SU-DHL-6 (cell line): ENCODE data around the gene ZNF438.

Source experiments
- H2AFZ ChIP-seq: fragments of 200-600 bp; sonication (generic); 2 replicates; pipeline ENCODE4 v1.6.1; 2014; ENCODE audit warnings: low read depth, mild to moderate bottlenecking, moderate library complexity, mixed read lengths, antibody characterized with exemption, low read length; ENCODE audit not compliant: severe bottlenecking
- H3F3A ChIP-seq: fragments of 200-600 bp; shearing (Covaris generic); 2 replicates; pipeline ENCODE4 v1.6.0; 2016; ENCODE audit warnings: antibody characterized with exemption, mild to moderate bottlenecking; ENCODE audit not compliant: insufficient read depth
- H3K27ac ChIP-seq: fragments of 200-600 bp; sonication (generic); 2 replicates; pipeline ENCODE4 v1.5.1; 2016; ENCODE audit warnings: low read depth, mild to moderate bottlenecking, low read length, moderate library complexity, mixed read lengths
- H3K27me3 ChIP-seq: fragments of 200-600 bp; sonication (generic), shearing (Covaris generic); 2 replicates; pipeline ENCODE4 v1.6.0; 2014; ENCODE audit warnings: mild to moderate bottlenecking, low read length
- H3K36me3 ChIP-seq: fragments of 200-600 bp; sonication (generic); 2 replicates; pipeline ENCODE4 v1.6.1; 2014; ENCODE audit warnings: mild to moderate bottlenecking, low read length, mixed read lengths
- H3K4me2 ChIP-seq: fragments of 300-600, 200-600 bp; shearing (Covaris generic), sonication (generic); 2 replicates; pipeline ENCODE4 v1.6.0; 2014; ENCODE audit warnings: low read length, low read depth, mild to moderate bottlenecking; ENCODE audit not compliant: poor library complexity, severe bottlenecking
- H3K4me3 ChIP-seq: fragments of 200-600 bp; sonication (generic); 2 replicates; pipeline ENCODE4 v1.5.1; 2014; ENCODE audit warnings: antibody characterized with exemption, low read length, mild to moderate bottlenecking, mixed read lengths; ENCODE audit not compliant: insufficient read depth, poor library complexity, severe bottlenecking
- H3K79me2 ChIP-seq: fragments of 200-600 bp; sonication (generic); 2 replicates; pipeline ENCODE4 v1.6.1; 2014; ENCODE audit warnings: mild to moderate bottlenecking, low read length, moderate library complexity; ENCODE audit not compliant: insufficient read depth
- H3K9ac ChIP-seq: fragments of 200-600 bp; sonication (generic); 2 replicates; pipeline ENCODE4 v1.7.0; 2014; ENCODE audit warnings: mild to moderate bottlenecking, low read length
- H3K9me2 ChIP-seq: fragments of 200-600 bp; sonication (generic); replicated peaks from 2 replicates; pipeline ENCODE4 v1.6.1; 2014; ENCODE audit warnings: low read length; ENCODE audit not compliant: insufficient read depth
- H3K9me3 ChIP-seq: fragments of 200-600 bp; sonication (generic); 2 replicates; pipeline ENCODE4 v1.6.1; 2014; ENCODE audit warnings: low read length, mixed read lengths; ENCODE audit not compliant: insufficient read depth
- H4K20me1 ChIP-seq: fragments of 200-600 bp; sonication (generic); 2 replicates; pipeline ENCODE4 v1.6.1; 2014; ENCODE audit warnings: low read depth, mild to moderate bottlenecking, antibody characterized with exemption, low read length, moderate library complexity, mixed read lengths
- CTCF ChIP-seq: fragments of 200-600 bp; sonication (generic); IDR thresholded peaks from one replicate; pipeline ENCODE4 v1.5.1; 2017; ENCODE audit warnings: antibody characterized with exemption, mild to moderate bottlenecking, low read length, moderate library complexity; ENCODE audit not compliant: insufficient read depth, poor library complexity, severe bottlenecking
- EZH2phosphoT487 ChIP-seq: fragments of 200-600 bp; sonication (generic), shearing (Covaris generic); conservative IDR thresholded peaks from 2 replicates; pipeline ENCODE4 v1.6.1; 2018; ENCODE audit warnings: mild to moderate bottlenecking, antibody characterized with exemption, low read length, moderate library complexity, mixed read lengths

The ZNF438 gene

GRCh38 chr10:30825495-30825894 is 206.2 kb downstream of the ZNF438 start:
- TF ChIP-seq EZH2phosphoT487 (no peak), CTCF (no peak)
- no peak overlapping the region for H2AFZ ChIP-seq
- no peak overlapping the region for H3K4me2 ChIP-seq
- H3K9me3 ChIP-seq: no peaks in the 10 kb centered on the region
- H4K20me1 ChIP-seq: no peaks in the 10 kb centered on the region
- H3K4me3 ChIP-seq: no peak overlapping the region
- no peaks in the 10 kb centered on the region for H3F3A ChIP-seq
- H3K79me2 ChIP-seq: no peaks in the 10 kb centered on the region
- H3K27ac ChIP-seq: no peak overlapping the region
- no peaks in the 10 kb centered on the region for H3K9me2 ChIP-seq
- H3K9ac ChIP-seq: no peak overlapping the region
- H3K36me3 ChIP-seq: no peaks in the 10 kb centered on the region
- no peaks in the 10 kb centered on the region for H3K27me3 ChIP-seq

- H3K36me3 ChIP-seq: no peaks in the 10 kb centered on the region
- H3K79me2 ChIP-seq: no peaks in the 10 kb centered on the region
- TF ChIP-seq CTCF (no peak), EZH2phosphoT487 (no peak)
- H3F3A ChIP-seq: no peaks in the 10 kb centered on the region
- H3K27me3 ChIP-seq: no peaks in the 10 kb centered on the region
- no peak overlapping the region for H3K27ac ChIP-seq
- H2AFZ ChIP-seq: no peak overlapping the region
- no peak overlapping the region for H3K4me3 ChIP-seq
- H3K9me3 ChIP-seq: no peaks in the 10 kb centered on the region
- H3K4me2 ChIP-seq: no peak overlapping the region
- H3K9ac ChIP-seq: no peak overlapping the region
- no peaks in the 10 kb centered on the region for H4K20me1 ChIP-seq
- H3K9me2 ChIP-seq: no peaks in the 10 kb centered on the region
Observed at GRCh38 chr10:30825022-30825421, 206.6 kb downstream of the ZNF438 start.

GRCh38 chr10:30823651-30824050 is 208.0 kb downstream of the ZNF438 start:
- H2AFZ ChIP-seq: no peak overlapping the region
- no peaks in the 10 kb centered on the region for H3F3A ChIP-seq
- no peak for TF ChIP-seq CTCF
- no peak for TF ChIP-seq EZH2phosphoT487
- no peaks in the 10 kb centered on the region for H3K27me3 ChIP-seq
- no peak overlapping the region for H3K9ac ChIP-seq
- H3K9me2 ChIP-seq: no peaks in the 10 kb centered on the region
- H3K36me3 ChIP-seq: no peaks in the 10 kb centered on the region
- no peak overlapping the region for H3K4me3 ChIP-seq
- no peaks in the 10 kb centered on the region for H3K9me3 ChIP-seq
- no peak overlapping the region for H3K4me2 ChIP-seq
- H4K20me1 ChIP-seq: no peaks in the 10 kb centered on the region
- no peaks in the 10 kb centered on the region for H3K79me2 ChIP-seq
- H3K27ac ChIP-seq: no peak overlapping the region
